ENCODE data around the gene CNNM4. TPM values are rescaled to one million over a fixed set of nuclear protein-coding genes. Genes with fewer than 3 reads are reported as not detected.

Gene CNNM4
- 1.7 and 1.8 TPM in 2 replicates for total RNA-seq (2012; rRNA removed)

DNA sequence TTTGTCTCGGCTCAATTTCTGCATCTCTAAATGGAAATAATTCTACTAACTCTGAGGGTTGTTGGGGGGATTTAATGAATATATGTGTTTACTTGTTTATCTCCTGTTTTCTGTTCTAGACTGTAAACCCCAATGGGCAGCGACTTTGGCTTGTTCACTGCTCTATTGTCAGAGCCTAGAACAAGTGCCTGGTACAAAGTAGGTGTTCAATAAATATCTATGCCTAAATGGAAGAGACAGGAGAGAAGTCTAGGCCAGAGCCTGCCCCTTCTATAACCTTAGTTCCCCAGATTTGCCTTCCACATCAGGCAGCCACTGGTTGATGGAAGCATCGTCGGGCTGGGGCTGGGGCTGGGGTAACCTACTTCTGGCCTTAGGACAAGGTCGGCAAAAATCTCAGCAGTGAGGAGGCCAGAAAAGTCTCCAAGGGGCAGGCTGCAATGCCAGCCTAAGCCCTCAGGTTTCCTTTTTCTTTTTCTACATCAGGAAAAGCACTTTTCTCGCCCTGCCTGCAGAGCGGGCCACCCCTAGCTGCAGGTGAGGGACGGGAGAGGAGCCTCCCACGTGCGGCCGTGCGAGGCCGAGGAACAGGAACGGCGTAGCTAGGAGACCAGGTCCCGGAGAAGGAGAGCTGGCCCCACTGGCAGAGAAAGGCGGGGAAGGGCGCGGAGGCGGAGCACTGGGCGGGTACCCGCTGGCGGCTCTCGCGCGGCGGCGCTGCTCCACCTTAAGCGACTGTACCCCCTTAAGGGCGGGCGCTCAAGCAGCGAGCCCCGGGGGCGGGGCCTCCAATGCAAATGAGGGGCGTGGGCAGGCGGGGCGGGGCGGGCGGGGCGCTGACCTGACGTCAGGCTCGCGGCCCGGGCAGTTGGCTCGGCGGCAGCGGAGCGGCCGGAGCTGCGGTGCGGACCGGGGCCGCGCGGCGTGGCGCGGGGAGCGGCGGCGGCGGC lies at the start of gene CNNM4:
Gene CNNM4 (plus strand): TSS at position 867 of the 950 bp plus-strand sequence. CDS start 98 bp downstream, outside the sequence.
- Histone ChIP-seq H3K9ac (ENCODE audit: low read depth, low read length) (peak within 1 kb of the TSS; percentile 74), H3K4me2 (ENCODE audit: low read length) (peak within 1 kb of the TSS; percentile 99), H3K36me3 (ENCODE audit: insufficient read depth, low read length) (no peaks in the 10 kb centered on the region)

DNA sequence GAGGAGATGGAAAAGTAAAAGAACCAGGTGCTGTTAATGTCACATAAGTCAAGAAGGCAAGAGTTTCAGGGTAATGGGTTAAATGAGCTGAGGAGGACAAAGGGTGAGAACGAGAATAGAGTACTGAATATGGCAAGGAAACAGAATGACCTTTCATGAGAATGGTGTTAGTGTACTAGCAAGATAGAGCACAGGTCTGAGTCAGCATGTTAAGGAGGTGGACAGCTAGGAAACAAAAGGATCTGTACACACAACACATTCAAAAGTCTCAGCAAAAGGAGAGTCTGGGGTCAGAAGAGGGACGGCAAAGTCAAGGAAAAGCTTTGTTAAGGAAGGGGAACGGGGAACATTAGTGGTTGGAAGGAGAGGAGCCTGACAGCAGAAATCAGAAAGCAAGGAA lies 49.7 kb upstream of the CNNM4 start:
- no peak overlapping the region for H3K9ac ChIP-seq (ENCODE audit: low read depth, low read length)
- no peak overlapping the region for H3K4me3 ChIP-seq (ENCODE audit: low read length)
- H3K36me3 ChIP-seq (ENCODE audit: insufficient read depth, low read length), result peaks cover 41% of the 10 kb centered on the region
- H3K4me2 ChIP-seq (ENCODE audit: low read length), result no peak overlapping the region
- H3K4me1 ChIP-seq (ENCODE audit: control insufficient read depth, insufficient read depth, low read length), result no peaks in the 10 kb centered on the region
- H3K27me3 ChIP-seq (ENCODE audit: control insufficient read depth, insufficient read depth, low read length), result no peaks in the 10 kb centered on the region
- H3K9me3 ChIP-seq (replicated peaks; ENCODE audit: low read length), result no peaks in the 10 kb centered on the region

More for the DNA sequence above, at the start of gene CNNM4:
- no peaks in the 10 kb centered on the region for H3K9me3 ChIP-seq (replicated peaks; ENCODE audit: low read length)
- peak within 1 kb of the TSS; percentile 92 for H3K4me3 ChIP-seq (ENCODE audit: low read length)
- H3K4me1 ChIP-seq (ENCODE audit: control insufficient read depth, insufficient read depth, low read length), result peaks cover 39% of the 10 kb centered on the region
- H3K27me3 ChIP-seq (ENCODE audit: control insufficient read depth, insufficient read depth, low read length), result no peaks in the 10 kb centered on the region

DNA sequence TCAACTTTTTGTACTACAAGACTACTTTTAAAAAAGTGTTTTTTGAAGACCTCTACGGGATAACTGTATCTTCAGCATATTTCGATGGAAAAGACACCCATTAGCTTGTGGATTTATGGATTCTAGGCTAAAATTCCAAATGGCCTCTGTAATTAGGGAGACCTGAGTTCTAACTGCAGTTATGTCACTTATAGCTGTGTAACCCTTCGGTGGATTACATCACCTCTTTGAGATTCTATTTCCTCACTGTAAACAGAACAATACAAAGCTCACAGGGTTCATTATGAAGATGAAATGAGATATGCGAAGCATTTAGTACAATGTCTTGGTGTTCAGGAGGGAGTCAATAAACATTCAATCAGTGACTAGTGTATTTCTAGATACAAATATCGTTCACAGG lies 45.0 kb upstream of the CNNM4 start:
- no peaks in the 10 kb centered on the region for H3K9me3 ChIP-seq (replicated peaks; ENCODE audit: low read length)

DNA sequence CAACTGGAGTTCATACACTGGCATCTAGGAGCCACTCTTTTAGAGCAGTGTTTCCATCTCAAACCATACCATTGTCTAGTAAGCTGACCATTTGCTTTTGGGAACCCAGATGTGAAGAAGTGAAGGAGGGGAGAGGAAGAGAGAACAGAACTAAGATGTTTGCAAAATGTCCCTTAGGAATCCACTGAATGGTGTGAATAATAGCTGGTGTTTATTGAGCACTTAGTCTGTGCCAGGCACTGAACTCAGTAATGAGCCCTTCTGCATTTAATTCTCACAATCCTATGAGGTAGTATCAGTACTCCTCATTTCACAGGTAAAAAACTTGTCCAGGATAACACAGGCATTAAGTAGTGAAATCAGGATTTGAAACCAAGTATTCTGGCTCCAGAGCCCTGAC lies 44.3 kb upstream of the CNNM4 start:
- Histone ChIP-seq H3K4me2 (ENCODE audit: low read length) (no peak overlapping the region), H3K4me1 (ENCODE audit: control insufficient read depth, insufficient read depth, low read length) (no peaks in the 10 kb centered on the region), H3K9ac (ENCODE audit: low read depth, low read length) (no peak overlapping the region), H3K36me3 (ENCODE audit: insufficient read depth, low read length) (peaks cover 4% of the 10 kb centered on the region), H3K27me3 (ENCODE audit: control insufficient read depth, insufficient read depth, low read length) (no peaks in the 10 kb centered on the region), H3K9me3 (replicated peaks; ENCODE audit: low read length) (no peaks in the 10 kb centered on the region), H3K4me3 (ENCODE audit: low read length) (no peak overlapping the region)

More for the DNA sequence above, 45.0 kb upstream of the CNNM4 start:
- H3K27me3 ChIP-seq (ENCODE audit: control insufficient read depth, insufficient read depth, low read length), result no peaks in the 10 kb centered on the region
- no peak overlapping the region for H3K4me3 ChIP-seq (ENCODE audit: low read length)
- H3K9ac ChIP-seq (ENCODE audit: low read depth, low read length), result no peak overlapping the region
- H3K4me2 ChIP-seq (ENCODE audit: low read length), result no peak overlapping the region
- H3K4me1 ChIP-seq (ENCODE audit: control insufficient read depth, insufficient read depth, low read length), result no peaks in the 10 kb centered on the region
- peaks cover 11% of the 10 kb centered on the region for H3K36me3 ChIP-seq (ENCODE audit: insufficient read depth, low read length)

DNA sequence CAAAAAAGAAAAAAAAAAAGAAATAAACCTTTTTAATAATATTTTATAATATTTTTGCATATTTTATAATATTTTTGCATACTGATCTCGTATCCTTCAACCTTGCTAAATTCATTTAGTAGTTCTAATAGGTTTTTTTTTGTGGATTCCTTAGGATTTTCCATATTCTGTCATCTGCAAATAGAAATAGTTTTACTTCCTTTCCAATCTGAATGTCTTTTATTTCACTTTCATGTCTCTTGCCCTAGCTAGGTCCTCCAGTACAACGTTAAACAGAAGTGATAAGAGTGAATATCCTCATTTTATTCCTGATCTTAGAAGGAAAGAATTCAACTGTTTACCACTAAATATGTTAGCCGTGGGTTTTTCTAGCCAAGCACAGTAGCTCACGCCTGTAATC lies 34.6 kb upstream of the CNNM4 start:
- Histone ChIP-seq H3K27me3 (ENCODE audit: control insufficient read depth, insufficient read depth, low read length) (no peaks in the 10 kb centered on the region), H3K9me3 (replicated peaks; ENCODE audit: low read length) (no peaks in the 10 kb centered on the region), H3K36me3 (ENCODE audit: insufficient read depth, low read length) (peaks cover 8% of the 10 kb centered on the region), H3K9ac (ENCODE audit: low read depth, low read length) (no peak overlapping the region), H3K4me2 (ENCODE audit: low read length) (no peak overlapping the region), H3K4me1 (ENCODE audit: control insufficient read depth, insufficient read depth, low read length) (peaks cover 5% of the 10 kb centered on the region), H3K4me3 (ENCODE audit: low read length) (no peak overlapping the region)

DNA sequence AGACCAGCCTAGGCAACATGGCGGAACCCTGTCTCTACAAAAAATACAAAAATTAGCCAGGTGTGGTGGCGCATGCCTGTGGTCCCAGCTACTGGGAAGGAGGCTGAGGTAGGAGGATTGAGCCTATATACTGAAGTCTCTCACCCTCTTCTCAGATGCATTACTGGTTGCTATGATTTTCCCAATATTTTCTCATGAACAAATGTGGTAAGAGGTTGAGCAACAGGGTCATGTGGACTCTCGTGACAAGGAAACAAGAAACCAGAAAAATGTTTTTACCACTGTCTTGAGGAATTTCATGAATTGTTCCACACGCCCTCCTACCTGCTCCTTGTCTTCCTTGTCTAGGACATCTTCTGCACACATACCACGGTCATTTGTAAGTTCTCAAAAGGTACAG lies 33.3 kb upstream of the CNNM4 start:
- no peak overlapping the region for H3K9ac ChIP-seq (ENCODE audit: low read depth, low read length)
- H3K4me2 ChIP-seq (ENCODE audit: low read length), result no peak overlapping the region
- H3K9me3 ChIP-seq (replicated peaks; ENCODE audit: low read length), result no peaks in the 10 kb centered on the region
- H3K4me1 ChIP-seq (ENCODE audit: control insufficient read depth, insufficient read depth, low read length), result peaks cover 5% of the 10 kb centered on the region
- no peak overlapping the region for H3K4me3 ChIP-seq (ENCODE audit: low read length)
- no peaks in the 10 kb centered on the region for H3K27me3 ChIP-seq (ENCODE audit: control insufficient read depth, insufficient read depth, low read length)
- H3K36me3 ChIP-seq (ENCODE audit: insufficient read depth, low read length), result peaks cover 9% of the 10 kb centered on the region

DNA sequence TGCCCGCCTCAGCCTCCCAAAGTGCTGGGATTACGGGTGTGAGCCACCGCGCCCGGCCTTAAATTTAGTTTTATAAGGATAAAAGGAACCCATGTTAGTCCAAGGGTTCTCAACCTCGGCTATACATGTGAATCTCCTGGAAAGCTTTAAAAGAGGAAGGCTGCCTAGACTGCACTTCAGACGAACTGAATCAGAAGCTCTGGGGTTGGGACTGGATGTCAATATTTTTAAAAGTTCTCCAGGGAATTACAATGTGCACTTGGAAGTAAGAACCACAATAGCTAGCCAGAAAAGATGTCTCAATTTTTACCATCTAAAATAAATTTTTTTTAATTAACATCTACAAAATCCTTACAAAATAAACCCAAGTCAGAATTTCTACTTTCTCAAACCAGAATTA lies 31.0 kb upstream of the CNNM4 start:
- Histone ChIP-seq H3K27me3 (ENCODE audit: control insufficient read depth, insufficient read depth, low read length) (no peaks in the 10 kb centered on the region), H3K4me2 (ENCODE audit: low read length) (no peak overlapping the region), H3K36me3 (ENCODE audit: insufficient read depth, low read length) (peaks cover 21% of the 10 kb centered on the region), H3K4me3 (ENCODE audit: low read length) (no peak overlapping the region), H3K4me1 (ENCODE audit: control insufficient read depth, insufficient read depth, low read length) (peaks cover 5% of the 10 kb centered on the region), H3K9me3 (replicated peaks; ENCODE audit: low read length) (no peaks in the 10 kb centered on the region), H3K9ac (ENCODE audit: low read depth, low read length) (no peak overlapping the region)

DNA sequence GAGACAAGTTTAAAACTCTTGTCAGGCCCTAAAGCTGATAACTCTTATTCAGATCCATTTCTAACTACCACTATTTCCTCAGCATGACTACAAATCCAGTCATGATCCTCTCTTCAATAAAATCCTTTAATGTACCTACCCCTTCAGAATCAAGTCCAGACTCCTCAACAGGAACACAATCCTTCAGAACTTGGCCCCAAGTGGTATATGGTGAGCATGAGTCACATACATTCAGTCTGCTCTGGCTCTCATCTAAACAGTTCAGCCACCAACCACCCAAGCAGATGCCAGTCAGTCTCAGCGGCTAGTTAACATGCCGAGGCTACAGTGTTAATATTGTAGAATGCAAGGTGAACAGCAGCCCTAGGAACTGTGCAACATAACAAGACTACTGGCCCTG lies 30.5 kb upstream of the CNNM4 start:
- Histone ChIP-seq H3K4me3 (ENCODE audit: low read length) (no peak overlapping the region), H3K9ac (ENCODE audit: low read depth, low read length) (no peak overlapping the region), H3K27me3 (ENCODE audit: control insufficient read depth, insufficient read depth, low read length) (no peaks in the 10 kb centered on the region), H3K4me1 (ENCODE audit: control insufficient read depth, insufficient read depth, low read length) (peaks cover 5% of the 10 kb centered on the region), H3K4me2 (ENCODE audit: low read length) (no peak overlapping the region), H3K9me3 (replicated peaks; ENCODE audit: low read length) (no peaks in the 10 kb centered on the region), H3K36me3 (ENCODE audit: insufficient read depth, low read length) (peaks cover 21% of the 10 kb centered on the region)

DNA sequence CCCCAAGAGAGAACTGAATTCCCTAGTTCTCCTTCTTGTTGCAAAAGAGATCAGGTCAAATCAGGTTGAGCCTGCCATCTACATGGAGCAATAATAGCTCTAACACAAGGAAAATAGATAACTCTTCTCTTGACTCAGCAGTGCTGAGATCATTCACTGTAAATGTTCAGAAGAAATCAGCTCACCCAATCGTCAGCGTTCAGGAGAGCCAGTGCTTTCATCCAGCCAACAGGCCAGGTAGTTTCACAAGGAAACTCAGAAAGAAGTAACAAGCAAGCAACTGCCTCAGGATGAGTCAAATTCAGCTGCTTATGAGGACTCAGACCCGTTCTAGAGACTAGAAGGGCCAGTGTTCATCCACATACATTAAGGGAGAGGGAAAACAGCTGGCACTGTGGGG lies 26.8 kb upstream of the CNNM4 start:
- Histone ChIP-seq H3K27me3 (ENCODE audit: control insufficient read depth, insufficient read depth, low read length) (no peaks in the 10 kb centered on the region), H3K4me3 (ENCODE audit: low read length) (no peak overlapping the region), H3K4me1 (ENCODE audit: control insufficient read depth, insufficient read depth, low read length) (peaks cover 6% of the 10 kb centered on the region), H3K9ac (ENCODE audit: low read depth, low read length) (no peak overlapping the region), H3K4me2 (ENCODE audit: low read length) (no peak overlapping the region), H3K9me3 (replicated peaks; ENCODE audit: low read length) (no peaks in the 10 kb centered on the region), H3K36me3 (ENCODE audit: insufficient read depth, low read length) (peaks cover 29% of the 10 kb centered on the region)

DNA sequence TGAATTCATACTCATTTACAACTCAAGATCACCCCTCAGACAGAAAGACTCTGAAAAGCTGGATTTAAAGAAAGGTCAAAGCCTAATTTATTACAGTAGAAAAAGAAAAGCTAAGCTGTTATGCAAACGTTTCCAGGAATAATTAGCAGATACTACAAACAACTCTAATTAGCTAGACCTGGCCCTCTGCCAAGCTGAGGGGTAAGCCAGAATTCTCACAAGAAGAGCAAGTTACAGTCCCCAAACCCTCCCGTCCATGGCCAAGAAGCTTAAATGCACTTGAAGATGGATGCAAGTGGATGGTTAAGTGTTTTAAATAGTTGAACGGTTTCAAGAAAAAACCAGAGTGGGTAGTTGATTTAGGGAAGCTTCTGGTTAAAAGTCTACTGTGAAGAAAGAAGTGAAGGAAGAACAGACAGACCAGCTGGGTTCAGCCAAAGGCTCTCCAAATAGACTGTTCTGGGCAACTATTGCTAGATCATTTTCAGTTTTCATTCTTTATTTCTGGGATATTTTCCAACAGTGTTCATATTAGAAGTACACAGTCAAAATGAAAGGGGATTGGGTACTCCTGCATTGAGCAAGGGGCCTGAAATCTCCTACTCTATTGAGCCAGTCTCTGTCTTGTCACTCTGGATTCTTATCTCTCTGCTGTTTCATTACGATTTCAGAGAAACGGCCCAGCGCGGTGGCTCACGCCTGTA lies 25.7 kb upstream of the CNNM4 start:
- H3K9ac ChIP-seq (ENCODE audit: low read depth, low read length), result no peak overlapping the region
- no peaks in the 10 kb centered on the region for H3K27me3 ChIP-seq (ENCODE audit: control insufficient read depth, insufficient read depth, low read length)
- H3K4me3 ChIP-seq (ENCODE audit: low read length), result no peak overlapping the region
- H3K36me3 ChIP-seq (ENCODE audit: insufficient read depth, low read length), result peaks cover 29% of the 10 kb centered on the region
- peaks cover 9% of the 10 kb centered on the region for H3K4me1 ChIP-seq (ENCODE audit: control insufficient read depth, insufficient read depth, low read length)
- no peak overlapping the region for H3K4me2 ChIP-seq (ENCODE audit: low read length)
- H3K9me3 ChIP-seq (replicated peaks; ENCODE audit: low read length), result no peaks in the 10 kb centered on the region

DNA sequence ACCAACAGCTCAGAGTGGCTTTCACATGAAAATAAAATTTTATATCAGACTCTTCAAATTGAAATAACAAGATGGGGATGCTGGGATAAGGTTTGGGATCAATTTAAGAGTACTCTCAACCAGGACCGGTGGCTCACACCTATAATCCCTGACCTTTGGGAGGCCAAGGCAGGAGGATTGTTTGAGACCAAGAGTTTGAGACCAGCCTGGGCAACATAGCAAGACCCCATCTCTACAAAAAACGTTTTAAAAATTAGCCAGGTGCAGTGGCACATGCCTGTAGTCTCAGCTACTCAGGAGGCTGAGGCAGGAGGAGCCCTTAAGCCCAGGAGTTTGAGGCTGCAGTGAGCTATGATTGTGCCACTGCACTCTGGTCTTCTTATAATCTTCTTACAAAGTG lies 23.5 kb upstream of the CNNM4 start:
- H3K27me3 ChIP-seq (ENCODE audit: control insufficient read depth, insufficient read depth, low read length), result no peaks in the 10 kb centered on the region
- peaks cover 24% of the 10 kb centered on the region for H3K36me3 ChIP-seq (ENCODE audit: insufficient read depth, low read length)
- no peaks in the 10 kb centered on the region for H3K9me3 ChIP-seq (replicated peaks; ENCODE audit: low read length)
- no peak overlapping the region for H3K4me2 ChIP-seq (ENCODE audit: low read length)
- H3K9ac ChIP-seq (ENCODE audit: low read depth, low read length), result no peak overlapping the region
- no peak overlapping the region for H3K4me3 ChIP-seq (ENCODE audit: low read length)
- H3K4me1 ChIP-seq (ENCODE audit: control insufficient read depth, insufficient read depth, low read length), result peaks cover 5% of the 10 kb centered on the region
